HG03565 (cell line): ENCODE data around the gene RND2.
A peak's percentile ranks its signal among the peaks of the same experiment; 100 is the strongest.
"Not testable (repeated sequence)": the region's sequence is repeated elsewhere in the genome, so short reads cannot be mapped to it uniquely, and the experiment has no call there.

Source experiments
- ATAC-seq: cut with Tn5 transposase; IDR thresholded peaks from one replicate; pipeline ENCODE4 v1.9.1; 2021; ENCODE audit warnings: mild to moderate bottlenecking, moderate library complexity; ENCODE audit not compliant: unreplicated experiment

Gene RND2, protein sequence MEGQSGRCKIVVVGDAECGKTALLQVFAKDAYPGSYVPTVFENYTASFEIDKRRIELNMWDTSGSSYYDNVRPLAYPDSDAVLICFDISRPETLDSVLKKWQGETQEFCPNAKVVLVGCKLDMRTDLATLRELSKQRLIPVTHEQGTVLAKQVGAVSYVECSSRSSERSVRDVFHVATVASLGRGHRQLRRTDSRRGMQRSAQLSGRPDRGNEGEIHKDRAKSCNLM

DNA sequence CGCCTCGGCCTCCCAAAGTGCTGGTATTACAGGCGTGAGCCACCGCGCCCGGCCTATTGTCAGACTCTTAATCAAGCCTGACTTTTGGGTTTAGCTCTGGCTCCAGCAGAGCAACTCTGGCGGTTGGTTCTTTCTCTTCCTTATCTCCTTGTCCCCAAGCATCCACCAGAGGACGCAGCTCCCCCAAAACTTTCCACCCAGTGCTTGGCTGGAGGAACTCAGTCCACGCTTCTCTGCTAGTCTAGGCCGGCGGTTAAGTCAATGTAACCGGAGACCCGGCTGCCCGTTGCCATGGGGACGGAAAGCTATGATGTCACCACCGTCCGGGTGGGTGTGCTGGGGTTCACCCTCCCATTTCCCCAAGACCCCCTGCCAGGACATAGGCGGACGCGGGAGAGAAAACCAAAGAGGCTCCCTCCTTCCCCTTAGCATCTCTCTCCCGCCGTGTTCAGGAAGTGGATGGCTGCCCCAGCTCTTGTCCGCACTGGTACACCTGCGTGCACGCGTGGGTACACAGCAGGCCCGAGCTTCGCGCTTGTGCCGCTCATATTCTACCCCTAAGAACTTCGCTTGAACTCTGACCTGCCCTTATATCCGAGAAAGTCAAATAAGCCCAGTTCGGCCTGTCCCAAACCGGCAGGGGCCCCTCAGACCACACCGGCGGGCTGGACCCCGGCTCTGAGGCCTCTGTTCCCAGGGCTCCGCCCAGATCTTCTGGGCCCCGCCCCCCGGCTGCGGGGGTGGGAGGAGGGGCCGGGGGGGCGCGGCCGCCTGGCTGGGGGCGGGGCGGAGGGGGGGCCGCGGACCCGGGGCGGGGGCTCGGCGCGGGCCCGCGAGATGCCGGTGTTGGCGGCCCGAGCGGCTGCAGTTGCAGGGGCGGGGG is at the start of gene RND2:
Gene RND2 (plus strand): TSS at position 825 of the 883 bp plus-strand sequence. CDS start 117 bp downstream, outside the sequence.
- no peak for ATAC-seq

DNA sequence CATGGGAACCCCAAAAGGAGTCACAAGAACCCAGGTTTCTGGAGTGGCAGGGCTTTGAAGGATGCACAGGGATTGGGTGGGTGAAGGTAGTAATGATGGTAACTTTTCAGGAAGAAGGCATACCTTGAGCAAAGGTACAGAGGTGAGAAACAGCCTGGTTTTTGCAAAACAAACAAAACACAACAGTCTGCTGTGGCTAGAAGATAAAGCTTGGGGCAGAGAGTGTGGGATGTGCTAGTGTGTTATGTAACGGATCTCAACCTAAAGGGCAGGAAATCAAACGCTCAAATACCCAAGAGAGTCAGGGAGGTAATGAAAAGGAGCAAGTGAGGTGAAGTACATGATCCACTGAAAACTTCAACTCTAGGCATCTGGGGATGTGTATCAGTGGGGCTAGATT is 49.8 kb upstream of the RND2 start:
- no peak for ATAC-seq

DNA sequence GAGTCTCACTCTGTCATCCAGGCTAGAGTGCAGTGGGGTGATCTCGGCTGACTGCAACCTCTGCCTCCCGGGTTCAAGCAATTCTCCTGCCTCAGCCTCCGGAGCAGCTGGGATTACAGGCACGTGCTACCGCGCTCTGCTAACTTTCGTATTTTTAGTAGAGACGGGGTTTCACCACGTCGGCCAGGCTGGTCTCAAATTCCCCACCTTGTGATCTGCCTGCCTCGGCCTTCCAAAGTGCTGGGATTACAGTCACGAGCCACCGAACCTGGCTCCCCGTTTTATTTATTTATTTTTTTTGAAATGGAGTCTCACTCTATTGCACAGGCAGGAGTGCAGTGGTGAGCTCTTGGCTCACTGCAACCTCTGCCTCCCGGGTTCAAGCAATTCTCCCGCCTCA is 49.3 kb upstream of the RND2 start:
- not testable (repeated sequence) for ATAC-seq

DNA sequence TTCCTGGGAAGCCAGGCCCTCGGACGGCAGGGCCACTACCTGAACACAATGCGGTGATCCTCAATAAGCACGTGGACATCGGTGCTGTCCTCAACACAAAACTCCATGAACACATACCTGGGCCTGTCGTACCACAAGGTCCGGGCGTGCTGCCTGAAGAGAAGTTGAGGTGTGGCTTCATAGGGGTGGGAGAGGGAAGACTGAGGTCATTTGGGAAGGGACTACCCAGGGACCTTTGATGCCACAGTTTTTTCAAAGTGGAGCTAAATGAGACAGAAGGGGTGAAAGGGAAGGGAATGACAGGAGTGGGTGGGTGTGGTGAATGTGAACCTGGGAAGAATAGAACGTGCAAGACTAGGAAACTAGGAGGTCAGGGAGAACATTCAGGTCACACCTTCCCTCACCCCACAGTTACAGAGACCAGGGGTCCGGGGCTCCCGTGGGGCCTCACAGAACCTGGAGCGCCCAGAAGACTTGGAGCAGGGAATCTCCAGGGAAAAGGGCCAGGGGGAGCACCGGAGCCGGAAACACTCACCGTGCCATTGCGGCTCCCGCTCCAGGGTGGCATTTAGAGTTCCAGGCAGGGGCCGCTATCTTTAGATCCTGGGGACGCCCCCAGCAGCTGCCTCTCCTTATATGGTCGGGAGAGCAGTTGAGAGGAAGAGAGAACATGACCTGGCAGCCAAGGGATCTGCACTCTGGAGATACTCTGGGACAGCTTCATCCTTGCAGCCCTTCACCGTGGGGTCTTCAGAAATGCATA is 45.3 kb upstream of the RND2 start, which contains the start of gene PTGES3L:
Gene PTGES3L (minus strand): TSS at position 570 of the 763 bp plus-strand sequence. CDS start 27 bp downstream, at position 543.
- peak; percentile 27 for ATAC-seq

DNA sequence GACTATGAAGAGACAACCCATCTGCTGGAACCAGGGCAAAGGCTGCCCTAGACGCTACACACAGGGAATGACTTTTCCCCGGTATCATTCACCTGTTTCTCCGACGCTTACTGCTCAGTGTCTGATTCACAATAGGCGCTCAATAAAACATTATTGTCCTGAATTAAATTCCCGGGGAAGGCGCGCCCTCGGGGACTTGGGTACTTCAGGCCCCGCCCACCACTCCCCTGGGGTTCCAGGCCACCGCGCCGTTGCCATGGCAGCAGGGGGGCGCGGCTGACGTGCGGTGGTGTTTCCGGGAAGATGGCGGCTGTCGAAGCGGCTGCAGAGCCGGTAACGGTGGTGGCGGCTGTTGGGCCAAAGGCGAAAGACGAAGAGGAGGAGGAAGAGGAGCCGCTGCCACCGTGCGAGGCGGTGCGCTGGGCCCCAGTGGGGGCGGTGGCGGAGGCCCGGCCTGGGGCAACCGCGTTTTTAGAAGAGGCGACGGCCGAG is 44.7 kb upstream of the RND2 start, which contains the start of gene RUNDC1:
Gene RUNDC1 (plus strand): TSS at position 292 of the 492 bp plus-strand sequence. CDS start 12 bp downstream, at position 304.
- peak; percentile 42 for ATAC-seq

DNA sequence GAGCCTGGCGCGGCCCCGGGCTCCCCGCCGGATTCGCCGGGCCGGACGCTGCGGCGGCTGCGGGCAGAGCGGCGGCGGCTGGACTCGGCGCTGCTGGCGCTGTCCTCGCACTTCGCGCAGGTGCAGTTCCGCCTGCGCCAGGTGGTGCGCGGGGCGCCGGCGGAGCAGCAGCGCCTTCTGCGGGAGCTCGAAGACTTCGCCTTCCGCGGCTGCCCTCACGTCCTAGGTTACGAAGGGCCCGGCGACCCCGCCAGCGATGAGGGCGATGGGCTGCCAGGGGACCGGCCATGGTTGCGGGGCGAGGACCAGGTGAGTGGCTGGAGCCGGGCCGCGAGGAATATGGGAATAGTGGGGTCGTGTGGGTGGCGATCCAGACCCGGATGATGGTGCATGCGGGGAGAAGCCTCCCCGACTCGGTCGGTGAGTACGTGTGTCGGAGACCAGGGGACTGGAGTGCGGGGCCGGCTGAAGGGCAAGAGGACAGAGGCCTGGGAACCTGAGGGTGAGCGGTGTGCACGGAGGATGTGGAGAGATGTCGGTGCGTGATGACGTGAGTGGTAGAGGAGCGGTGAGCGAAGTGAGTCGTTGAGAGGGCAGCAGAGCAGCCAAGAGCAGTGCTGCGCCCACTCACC is 44.1 kb upstream of the RND2 start:
- ATAC-seq: peak; percentile 29

DNA sequence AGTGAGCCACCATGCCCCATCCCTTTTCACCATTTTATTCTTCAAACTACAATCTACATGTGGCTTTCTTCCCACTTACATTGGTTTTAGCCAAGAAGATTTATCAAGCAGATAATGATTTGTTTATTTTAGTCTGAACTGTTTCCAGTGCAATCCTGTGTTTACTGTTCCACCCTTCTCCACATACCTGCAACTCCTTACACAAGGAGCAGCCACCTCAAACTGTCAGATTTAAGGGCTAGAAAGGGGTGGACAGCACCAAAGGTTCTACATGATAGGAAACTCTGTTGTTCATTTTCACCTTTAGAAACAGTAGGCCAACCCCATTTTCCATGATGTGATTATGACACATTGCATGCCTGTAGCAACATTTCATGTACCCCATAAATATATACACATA is 42.8 kb upstream of the RND2 start:
- no peak for ATAC-seq

DNA sequence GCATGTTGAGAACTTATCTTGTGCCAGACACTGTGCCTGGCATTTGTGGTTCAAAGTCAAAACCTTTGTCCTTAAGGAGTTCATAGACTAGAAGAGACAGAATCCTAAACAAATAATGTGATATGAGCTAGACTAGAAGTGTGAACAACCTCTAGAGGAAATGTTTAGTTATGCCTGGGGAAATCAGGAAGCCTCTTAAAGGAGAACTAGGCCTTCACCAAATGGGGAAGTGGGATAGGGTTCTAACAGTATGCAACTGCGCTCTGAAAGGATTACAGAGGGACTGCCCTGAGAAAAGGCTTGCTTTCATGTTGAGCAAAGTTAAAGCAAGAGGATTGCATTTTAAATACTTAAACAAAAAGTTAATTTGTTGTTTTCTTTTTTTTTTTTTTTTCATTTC is 39.8 kb upstream of the RND2 start:
- peak; percentile 40 for ATAC-seq

DNA sequence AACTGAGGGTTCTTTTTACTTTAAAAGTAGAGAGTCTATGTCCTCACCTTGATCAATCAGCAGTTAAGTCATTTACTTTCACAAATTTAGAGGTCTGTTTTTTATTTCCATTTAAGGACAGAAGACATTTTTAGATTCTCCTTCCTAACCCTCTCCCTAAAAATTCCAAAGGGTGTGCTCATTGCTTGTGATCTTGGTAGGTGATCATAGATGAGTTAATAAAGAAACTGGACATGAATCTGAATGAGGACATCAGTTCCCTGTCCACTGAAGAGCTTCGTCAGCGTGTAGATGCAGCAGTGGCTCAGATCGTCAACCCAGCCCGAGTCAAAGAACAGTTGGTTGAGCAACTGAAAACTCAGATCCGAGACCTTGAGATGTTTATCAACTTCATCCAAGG is 35.9 kb upstream of the RND2 start:
- no peak for ATAC-seq

DNA sequence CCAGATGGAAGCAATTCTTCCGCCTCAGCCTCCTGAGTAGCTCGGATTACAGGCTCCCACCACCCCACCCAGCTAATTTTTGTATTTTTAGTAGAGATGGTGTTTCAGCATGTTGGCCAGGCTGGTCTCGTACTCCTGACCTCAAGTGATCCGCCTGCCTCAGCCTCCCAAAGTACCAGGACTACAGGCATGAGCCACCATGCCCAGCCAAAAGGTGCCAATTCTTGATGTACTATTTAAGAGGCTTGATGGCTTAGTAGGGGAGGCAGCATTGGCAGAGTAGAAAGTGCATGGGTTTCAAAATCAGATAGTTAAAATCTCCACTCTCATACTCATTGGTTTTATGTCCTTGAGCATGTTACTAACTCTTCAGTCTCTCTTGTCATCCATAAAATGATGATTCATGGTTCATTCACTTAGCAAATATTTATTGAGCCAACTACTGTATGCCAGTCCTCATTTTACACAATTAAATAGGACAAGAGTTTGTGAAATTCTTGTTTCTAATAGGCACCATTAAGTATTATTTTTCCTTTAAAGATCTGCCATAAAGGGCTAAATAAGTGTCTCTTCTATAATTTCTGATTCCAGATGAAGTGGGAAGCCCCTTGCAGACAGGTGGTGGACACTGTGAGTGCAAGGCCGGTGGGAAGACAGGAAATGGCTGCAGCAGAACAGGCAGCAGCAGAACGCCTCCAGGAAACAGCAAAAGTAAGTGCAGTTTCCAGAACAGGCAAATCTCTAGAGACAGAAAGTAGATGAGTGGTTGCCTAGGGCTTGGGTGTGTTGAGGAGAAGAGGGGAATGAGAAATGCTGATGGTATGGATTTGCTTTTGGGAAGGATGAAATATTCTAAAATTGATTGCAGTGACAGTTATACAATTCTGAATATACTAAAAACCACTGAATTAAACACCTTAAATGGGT is 35.0 kb upstream of the RND2 start:
- ATAC-seq: no peak

DNA sequence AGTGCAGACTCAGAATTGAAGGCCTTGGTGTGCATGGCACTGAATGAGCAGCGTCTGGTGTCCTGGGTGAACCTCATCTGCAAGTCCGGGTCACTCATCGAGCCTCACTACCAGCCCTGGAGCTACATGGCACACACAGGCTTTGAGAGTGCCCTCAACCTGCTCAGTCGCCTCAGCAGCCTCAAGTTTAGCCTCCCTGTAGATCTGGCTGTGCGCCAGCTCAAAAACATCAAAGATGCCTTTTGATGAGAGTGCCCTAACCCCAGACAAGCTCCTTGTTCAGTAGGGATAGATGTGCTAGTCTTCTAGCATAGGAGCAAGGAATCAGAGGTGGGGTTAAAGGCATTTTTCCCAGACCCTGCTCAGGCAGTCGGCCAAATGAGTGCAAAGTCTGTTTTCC is 33.6 kb upstream of the RND2 start:
- no peak for ATAC-seq

DNA sequence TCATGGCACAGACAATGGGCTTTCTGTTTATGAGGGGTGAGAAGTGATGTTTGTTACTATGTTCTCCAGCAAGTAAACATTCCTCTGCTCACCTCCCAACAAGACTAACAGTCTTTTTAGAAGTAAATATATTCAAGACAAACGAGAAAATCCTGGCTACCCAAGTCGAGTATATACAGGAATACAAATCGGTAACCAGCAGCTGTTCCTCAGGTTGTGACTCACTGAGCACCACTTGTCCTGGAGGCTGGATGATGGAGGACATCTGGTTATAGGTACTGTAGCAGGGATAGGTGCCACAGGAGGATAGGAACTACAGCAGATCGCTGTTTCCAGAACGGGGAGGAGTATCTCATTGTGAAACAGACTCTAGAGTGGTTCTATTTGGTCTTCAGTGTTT is 32.2 kb upstream of the RND2 start:
- ATAC-seq: no peak

DNA sequence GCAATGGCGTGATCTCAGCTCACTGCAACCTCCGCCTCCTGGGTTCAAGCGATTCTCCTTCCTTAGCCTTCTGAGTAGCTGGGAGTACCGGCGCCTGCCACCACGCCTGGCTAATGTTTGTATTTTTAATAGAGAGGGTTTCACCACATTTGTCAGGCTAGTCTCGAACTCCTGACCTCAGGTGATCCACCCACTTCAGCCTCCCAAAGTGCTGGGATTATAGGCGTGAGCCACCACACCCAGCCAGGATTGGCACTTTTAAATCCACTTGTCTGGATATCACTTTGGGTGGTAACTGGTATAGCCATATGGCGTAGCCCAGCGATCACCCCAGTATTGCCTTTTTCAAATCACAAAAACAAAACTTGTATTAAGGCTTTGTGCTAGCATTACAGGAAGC is 31.1 kb upstream of the RND2 start:
- not testable (repeated sequence) for ATAC-seq

DNA sequence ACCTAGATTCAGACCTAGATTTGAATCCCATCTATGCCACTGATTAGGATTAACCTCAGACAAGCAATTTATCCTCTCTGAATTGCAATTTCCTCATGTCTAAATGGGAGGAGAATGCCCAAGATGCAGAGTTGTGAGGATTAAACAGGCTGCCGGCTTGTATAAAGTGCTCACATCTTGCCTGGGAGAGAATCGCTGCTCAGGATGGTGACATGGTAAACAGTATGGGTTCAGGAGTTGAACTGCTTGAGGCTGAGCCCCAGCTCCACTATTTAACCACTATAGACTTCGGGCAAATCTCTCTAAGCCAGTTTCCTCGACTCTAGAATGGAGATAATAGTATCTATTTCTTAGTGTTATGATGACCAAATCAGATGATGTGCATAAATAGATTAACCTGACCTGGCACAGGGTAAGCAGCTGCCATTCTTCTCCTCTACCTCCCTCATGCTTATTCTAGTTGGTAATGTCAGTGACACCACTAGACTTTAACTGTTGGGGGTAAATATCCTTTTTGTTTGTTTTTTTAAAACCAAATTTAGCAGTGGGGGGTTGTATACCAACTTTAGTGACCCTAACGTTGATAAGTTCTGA is 27.5 kb upstream of the RND2 start:
- ATAC-seq: no peak

DNA sequence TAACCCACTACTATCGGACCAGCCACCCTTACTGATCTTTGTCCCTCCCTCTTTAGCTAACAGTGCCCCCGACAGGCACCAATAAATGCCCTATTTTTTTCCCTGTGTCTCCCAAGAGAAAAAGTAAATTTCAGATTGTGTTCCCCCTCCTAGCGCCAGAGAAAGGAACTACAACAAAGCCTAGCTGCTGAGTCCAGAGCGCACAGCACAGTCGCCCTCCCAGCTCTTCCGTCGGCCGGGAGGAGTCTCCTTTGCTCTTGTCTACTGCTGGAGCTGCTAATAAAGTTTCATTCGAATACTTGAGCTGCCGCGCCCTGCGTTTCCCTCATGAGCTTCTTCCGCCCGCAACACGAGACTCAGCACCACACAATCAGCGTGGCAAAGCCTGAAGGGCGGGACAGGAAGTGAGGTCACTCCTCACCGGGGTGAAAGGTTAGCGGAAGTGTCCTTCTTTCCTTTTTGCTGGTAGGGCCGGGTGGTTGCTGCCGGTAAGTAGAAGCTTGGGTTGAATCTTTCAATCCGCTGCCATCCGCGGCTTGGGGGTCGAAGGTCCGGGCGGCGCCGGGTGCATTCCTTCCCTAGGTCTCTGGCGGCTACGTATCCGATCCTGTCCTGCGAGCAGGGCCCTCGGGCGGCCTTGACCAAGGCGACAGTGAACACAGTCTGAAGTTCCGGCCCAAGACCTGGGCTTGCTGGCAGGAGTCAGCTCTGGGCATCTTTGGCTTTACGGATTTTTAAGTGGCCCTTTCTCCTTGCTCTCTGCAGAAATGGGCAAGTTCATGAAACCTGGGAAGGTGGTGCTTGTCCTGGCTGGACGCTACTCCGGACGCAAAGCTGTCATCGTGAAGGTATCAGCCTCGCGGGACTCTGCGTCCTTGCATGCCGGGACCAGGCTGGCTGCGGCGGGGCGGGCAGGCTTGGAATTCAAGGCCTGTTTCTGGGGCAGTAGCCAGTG is 26.8 kb upstream of the RND2 start, which contains the start of gene RPL27:
Gene RPL27 (plus strand): TSS at position 436 of the 955 bp plus-strand sequence. CDS start 332 bp downstream, at position 768.
- peak; percentile 83 for ATAC-seq

DNA sequence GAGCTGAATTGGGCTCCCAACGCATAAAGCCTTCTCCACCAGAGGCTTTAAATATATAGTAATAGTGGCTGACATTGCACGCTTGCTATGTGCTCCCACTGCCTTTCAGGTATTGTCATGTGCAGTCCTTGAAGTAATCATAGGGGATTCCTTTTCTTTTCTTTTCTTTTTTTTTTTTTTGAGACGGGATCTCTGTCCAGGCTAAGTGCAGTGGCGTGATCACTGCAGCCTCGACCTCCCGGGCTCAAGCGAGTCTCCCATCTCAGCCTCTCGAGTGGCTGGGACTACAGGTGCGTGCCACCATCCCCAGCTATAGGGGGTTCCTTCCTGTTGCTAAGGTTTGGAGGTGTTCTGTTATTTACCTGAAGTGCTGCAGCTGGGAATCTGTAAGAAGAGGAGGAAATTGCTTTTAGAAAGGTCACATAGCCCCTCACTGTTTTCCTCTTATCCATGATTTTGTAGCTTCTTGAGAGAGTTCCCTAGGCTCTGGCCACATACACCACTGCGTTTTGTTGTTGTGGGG is 26.0 kb upstream of the RND2 start:
- ATAC-seq: no peak

DNA sequence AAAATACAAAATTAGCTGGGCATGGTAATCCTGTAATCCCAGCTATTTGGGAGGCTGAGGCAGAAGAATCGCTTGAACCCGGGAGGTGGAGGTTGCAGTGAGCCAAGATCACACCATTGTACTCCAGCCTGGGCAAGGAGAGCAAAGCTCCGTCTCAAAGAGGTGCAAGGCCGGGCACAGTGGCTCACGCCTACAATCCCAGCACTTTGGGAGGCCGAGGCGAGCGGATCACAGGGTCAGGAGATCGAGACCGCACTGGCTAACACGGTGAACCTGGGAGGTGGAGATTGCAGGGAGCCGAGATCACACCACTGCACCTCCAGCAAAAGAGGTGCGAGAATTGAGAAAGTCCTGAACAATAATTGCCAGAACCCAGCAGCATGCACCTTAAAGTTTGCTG is 24.1 kb upstream of the RND2 start:
- not testable (repeated sequence) for ATAC-seq
